ENCODE measurements around the gene FBXL13.

DNA sequence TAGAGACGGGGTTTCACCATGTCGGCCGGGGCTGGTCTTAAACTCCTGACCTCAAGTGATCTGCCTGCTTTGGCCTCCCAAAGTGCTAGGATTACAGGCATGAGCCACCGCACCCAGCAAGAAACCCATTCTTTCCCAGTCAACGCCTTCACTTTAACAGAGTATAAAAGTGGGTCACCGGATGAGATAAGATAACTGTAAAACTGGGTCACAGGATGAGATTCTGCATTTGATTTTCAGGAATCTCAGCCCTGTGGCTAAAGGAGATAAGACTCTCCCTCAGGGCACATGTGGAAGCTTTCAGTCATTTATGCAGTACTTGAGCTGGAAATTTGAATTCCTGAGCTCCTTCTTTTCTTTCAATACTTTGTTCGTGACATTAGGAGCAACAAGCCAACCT lies 91.0 kb downstream of the FBXL13 start:
- TF ChIP-seq JUND (IDR thresholded peaks at IDR 0.05): no peak
- TF ChIP-seq, protein P1, sequence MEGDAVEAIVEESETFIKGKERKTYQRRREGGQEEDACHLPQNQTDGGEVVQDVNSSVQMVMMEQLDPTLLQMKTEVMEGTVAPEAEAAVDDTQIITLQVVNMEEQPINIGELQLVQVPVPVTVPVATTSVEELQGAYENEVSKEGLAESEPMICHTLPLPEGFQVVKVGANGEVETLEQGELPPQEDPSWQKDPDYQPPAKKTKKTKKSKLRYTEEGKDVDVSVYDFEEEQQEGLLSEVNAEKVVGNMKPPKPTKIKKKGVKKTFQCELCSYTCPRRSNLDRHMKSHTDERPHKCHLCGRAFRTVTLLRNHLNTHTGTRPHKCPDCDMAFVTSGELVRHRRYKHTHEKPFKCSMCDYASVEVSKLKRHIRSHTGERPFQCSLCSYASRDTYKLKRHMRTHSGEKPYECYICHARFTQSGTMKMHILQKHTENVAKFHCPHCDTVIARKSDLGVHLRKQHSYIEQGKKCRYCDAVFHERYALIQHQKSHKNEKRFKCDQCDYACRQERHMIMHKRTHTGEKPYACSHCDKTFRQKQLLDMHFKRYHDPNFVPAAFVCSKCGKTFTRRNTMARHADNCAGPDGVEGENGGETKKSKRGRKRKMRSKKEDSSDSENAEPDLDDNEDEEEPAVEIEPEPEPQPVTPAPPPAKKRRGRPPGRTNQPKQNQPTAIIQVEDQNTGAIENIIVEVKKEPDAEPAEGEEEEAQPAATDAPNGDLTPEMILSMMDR (IDR thresholded peaks at IDR 0.05): no peak
- TF ChIP-seq, protein P2, sequence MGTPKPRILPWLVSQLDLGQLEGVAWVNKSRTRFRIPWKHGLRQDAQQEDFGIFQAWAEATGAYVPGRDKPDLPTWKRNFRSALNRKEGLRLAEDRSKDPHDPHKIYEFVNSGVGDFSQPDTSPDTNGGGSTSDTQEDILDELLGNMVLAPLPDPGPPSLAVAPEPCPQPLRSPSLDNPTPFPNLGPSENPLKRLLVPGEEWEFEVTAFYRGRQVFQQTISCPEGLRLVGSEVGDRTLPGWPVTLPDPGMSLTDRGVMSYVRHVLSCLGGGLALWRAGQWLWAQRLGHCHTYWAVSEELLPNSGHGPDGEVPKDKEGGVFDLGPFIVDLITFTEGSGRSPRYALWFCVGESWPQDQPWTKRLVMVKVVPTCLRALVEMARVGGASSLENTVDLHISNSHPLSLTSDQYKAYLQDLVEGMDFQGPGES (IDR thresholded peaks at IDR 0.05; ENCODE audit: low read depth, low read length): no peak
